Coronary artery (tissue), 2 donors: ENCODE results near the gene APLN.

ENCODE experiments used
- DNase-seq: peaks from one replicate; pipeline ENCODE4 v3.0.0-alpha.2; 2017; ENCODE audit warnings: low spot score
- H3K27ac ChIP-seq, 2 donors: fragments of 200-600 bp; sonication (generic); one replicate each; pipeline ENCODE4 v1.5.1; 2016 to 2019
- H3K4me3 ChIP-seq: fragments of 200-600 bp; sonication (generic); 2 replicates; pipeline ENCODE4 v1.5.1; 2016; ENCODE audit warnings: mild to moderate bottlenecking, moderate library complexity
- CTCF ChIP-seq: fragments of 200-600 bp; sonication (generic); IDR thresholded peaks from one replicate; pipeline ENCODE4 v1.5.1; 2019; ENCODE audit warnings: antibody characterized with exemption

Gene APLN

GRCh38 chrX:129689796-129690195 lies 35.0 kb upstream of the APLN start:
- Histone ChIP-seq H3K4me3 (no peak overlapping the region), H3K27ac (no peak overlapping the region)
- no peak for DNase-seq
- no peak for TF ChIP-seq CTCF

GRCh38 chrX:129688097-129688496 lies 33.3 kb upstream of the APLN start:
- TF ChIP-seq CTCF, result no peak
- H3K4me3 ChIP-seq, result no peak overlapping the region
- DNase-seq, result no peak
- H3K27ac ChIP-seq, result no peak overlapping the region

- no peak for TF ChIP-seq CTCF
- H3K27ac ChIP-seq, result no peak overlapping the region
- no peak overlapping the region for H3K4me3 ChIP-seq
- DNase-seq, result peak; percentile 68
These were observed 31.7 kb upstream of the APLN start for GRCh38 chrX:129686422-129686948.

- DNase-seq, result peak; percentile 33
- TF ChIP-seq CTCF, result no peak
- H3K27ac ChIP-seq, result no peak overlapping the region
- no peak overlapping the region for H3K4me3 ChIP-seq
These were observed 28.2 kb upstream of the APLN start for GRCh38 chrX:129682979-129683378.

- no peak overlapping the region for H3K4me3 ChIP-seq
- DNase-seq, result peak; percentile 24
- H3K27ac ChIP-seq, result no peak overlapping the region
- TF ChIP-seq CTCF, result no peak
These were observed 25.1 kb upstream of the APLN start for GRCh38 chrX:129679901-129680300.

GRCh38 chrX:129678614-129679195 lies 23.9 kb upstream of the APLN start:
- no peak for TF ChIP-seq CTCF
- Histone ChIP-seq H3K27ac (peak overlapping the region; percentile 86 to 92), H3K4me3 (peak overlapping the region; percentile 68)
- DNase-seq, result peak; percentile 49

- Histone ChIP-seq H3K4me3 (no peak overlapping the region), H3K27ac (no peak overlapping the region)
- TF ChIP-seq CTCF, result no peak
- DNase-seq, result no peak
These were observed 12.7 kb upstream of the APLN start for GRCh38 chrX:129667412-129667811.
